Chondrocyte (in vitro differentiated cells): Measurements from ENCODE around the gene PTPRG. TPM values are rescaled to one million over a fixed set of nuclear protein-coding genes. Genes with fewer than 3 reads are reported as not detected.

Experiments used
- DNase-seq: peaks from one replicate; pipeline ENCODE4 v3.0.0; 2021; ENCODE audit warnings: mixed read lengths, low spot score
- H3K27ac Mint-ChIP-seq: one replicate; pipeline ENCODE4 v1.8.0; 2021; ENCODE audit warnings: mild to moderate bottlenecking, moderate library complexity, mixed read lengths; ENCODE audit not compliant: unreplicated experiment
- H3K27me3 Mint-ChIP-seq: 2 replicates; pipeline ENCODE4 v1.8.0; 2021; ENCODE audit warnings: low read depth, mixed read lengths
- H3K36me3 Mint-ChIP-seq: 2 replicates; pipeline ENCODE4 v1.8.0; 2021; ENCODE audit warnings: low read depth, mixed read lengths
- H3K4me1 Mint-ChIP-seq: 2 replicates; pipeline ENCODE4 v1.8.0; 2021; ENCODE audit warnings: low read depth, mild to moderate bottlenecking, mixed read lengths
- H3K4me3 Mint-ChIP-seq: one replicate; pipeline ENCODE4 v1.8.0; 2021; ENCODE audit warnings: mild to moderate bottlenecking, moderate library complexity, mixed read lengths; ENCODE audit not compliant: unreplicated experiment
- H3K9me3 Mint-ChIP-seq: 2 replicates; pipeline ENCODE4 v1.8.0; 2021; ENCODE audit warnings: low read depth, mixed read lengths
- total RNA-seq: library from RNA; stranded (reverse); gene quantifications from 3 replicates; pipeline ENCODE4 v1.2.1, GENCODE V29; 2021
- TF ChIP-seq, protein P1 (sequence below): fragments of 200-600 bp; sonication (generic); IDR thresholded peaks from 2 replicates; pipeline ENCODE4 v1.5.0; 2021; ENCODE audit warnings: antibody characterized with exemption, mild to moderate bottlenecking, moderate library complexity

The PTPRG gene
- total RNA-seq, 1 donor from 2014 or later, result 45.5 TPM

DNA sequence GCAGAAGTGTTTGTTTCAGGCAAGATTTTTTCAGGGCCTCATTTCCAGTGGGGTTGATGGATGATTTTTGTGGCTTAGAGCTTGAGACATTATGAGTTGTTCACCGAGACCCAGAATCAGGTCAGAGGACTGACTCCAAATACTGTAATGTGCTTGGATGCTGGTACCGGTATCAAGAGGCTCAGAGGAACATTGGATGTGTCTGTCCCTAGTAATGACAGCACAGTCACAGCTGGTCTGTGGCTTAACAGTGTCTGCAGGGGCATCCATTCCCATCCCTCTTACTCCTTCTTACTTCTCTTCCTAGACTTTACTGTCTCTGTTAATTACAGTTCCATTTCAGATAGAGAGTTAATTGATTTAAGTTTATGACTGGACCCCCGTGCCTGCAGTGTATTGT lies 107.8 kb downstream of the PTPRG start:
- Mint-ChIP-seq H3K9me3 (no peaks in the 10 kb centered on the region), H3K27ac (no peak overlapping the region), H3K36me3 (no peaks in the 10 kb centered on the region), H3K27me3 (no peaks in the 10 kb centered on the region), H3K4me3 (no peak overlapping the region), H3K4me1 (peaks cover 25% of the 10 kb centered on the region)
- TF ChIP-seq, protein P1, sequence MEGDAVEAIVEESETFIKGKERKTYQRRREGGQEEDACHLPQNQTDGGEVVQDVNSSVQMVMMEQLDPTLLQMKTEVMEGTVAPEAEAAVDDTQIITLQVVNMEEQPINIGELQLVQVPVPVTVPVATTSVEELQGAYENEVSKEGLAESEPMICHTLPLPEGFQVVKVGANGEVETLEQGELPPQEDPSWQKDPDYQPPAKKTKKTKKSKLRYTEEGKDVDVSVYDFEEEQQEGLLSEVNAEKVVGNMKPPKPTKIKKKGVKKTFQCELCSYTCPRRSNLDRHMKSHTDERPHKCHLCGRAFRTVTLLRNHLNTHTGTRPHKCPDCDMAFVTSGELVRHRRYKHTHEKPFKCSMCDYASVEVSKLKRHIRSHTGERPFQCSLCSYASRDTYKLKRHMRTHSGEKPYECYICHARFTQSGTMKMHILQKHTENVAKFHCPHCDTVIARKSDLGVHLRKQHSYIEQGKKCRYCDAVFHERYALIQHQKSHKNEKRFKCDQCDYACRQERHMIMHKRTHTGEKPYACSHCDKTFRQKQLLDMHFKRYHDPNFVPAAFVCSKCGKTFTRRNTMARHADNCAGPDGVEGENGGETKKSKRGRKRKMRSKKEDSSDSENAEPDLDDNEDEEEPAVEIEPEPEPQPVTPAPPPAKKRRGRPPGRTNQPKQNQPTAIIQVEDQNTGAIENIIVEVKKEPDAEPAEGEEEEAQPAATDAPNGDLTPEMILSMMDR, result no peak
- DNase-seq, result no peak

DNA sequence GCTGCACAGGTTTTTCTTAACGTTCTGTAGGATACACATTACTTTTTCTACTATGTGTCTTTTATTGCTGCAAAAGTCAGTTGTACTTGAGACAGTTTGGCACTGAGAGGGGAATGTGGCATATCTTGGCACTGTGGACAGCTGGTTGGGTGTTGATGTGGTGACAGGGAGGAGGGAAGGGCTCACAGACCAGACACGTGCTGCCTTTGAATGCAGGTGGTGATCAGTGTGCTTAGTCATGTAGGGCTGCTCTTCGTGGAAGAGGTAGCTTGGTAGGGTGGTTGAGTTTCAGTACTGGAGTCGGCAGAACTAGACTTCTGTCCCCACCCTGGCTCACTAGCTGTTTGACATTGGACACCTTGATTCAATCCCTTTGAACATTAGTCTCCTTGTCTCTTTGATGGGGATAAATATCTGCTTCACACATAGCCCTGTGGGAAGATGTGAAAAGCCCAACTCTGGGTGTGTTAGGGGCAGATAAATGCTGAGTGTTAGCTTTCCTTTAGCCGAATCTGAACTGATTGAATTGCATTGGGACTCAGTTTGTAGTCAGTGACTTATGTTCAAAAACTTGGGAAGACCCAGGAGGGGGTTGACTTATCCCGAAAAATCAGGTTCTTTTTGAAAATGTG lies 108.4 kb downstream of the PTPRG start:
- H3K27ac Mint-ChIP-seq, result peak overlapping the region; percentile 1
- no peaks in the 10 kb centered on the region for H3K36me3 Mint-ChIP-seq
- H3K4me3 Mint-ChIP-seq, result no peak overlapping the region
- H3K4me1 Mint-ChIP-seq, result peaks cover 22% of the 10 kb centered on the region
- no peak for DNase-seq
- TF ChIP-seq, protein P1, result no peak
- H3K9me3 Mint-ChIP-seq, result no peaks in the 10 kb centered on the region
- no peaks in the 10 kb centered on the region for H3K27me3 Mint-ChIP-seq

- no peak overlapping the region for H3K27ac Mint-ChIP-seq
- DNase-seq, result no peak
- no peaks in the 10 kb centered on the region for H3K27me3 Mint-ChIP-seq
Measured at GRCh38 chr3:61673651-61674050, 112.3 kb downstream of the PTPRG start.

DNA sequence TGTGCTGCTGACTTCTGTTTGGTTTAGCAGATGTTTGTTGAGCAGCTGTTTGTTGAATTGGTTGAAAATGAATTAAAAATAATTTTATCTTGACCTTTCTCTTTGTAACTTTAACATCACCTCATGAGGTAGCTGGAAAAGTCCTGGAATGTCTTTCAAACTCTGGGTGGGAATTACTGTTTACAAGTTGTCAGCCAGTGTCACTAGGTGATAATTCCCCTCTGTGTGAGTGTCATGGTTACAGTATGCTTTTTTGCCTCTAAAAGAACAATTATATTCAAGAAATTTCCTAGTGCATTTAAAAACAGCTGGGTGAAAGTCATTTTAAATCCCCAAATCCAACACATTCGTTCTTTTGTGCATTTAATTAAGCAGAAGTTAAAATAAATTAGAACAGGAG lies 113.2 kb downstream of the PTPRG start:
- TF ChIP-seq, protein P1, result no peak
- no peak overlapping the region for H3K27ac Mint-ChIP-seq
- no peak for DNase-seq
- peaks cover 7% of the 10 kb centered on the region for H3K4me1 Mint-ChIP-seq
- no peak overlapping the region for H3K4me3 Mint-ChIP-seq
- no peaks in the 10 kb centered on the region for H3K27me3 Mint-ChIP-seq
- peaks cover 3% of the 10 kb centered on the region for H3K36me3 Mint-ChIP-seq
- H3K9me3 Mint-ChIP-seq, result no peaks in the 10 kb centered on the region

More at GRCh38 chr3:61673651-61674050, 112.3 kb downstream of the PTPRG start:
- Mint-ChIP-seq H3K4me3 (no peak overlapping the region), H3K4me1 (peaks cover 10% of the 10 kb centered on the region), H3K36me3 (peaks cover 3% of the 10 kb centered on the region), H3K9me3 (no peaks in the 10 kb centered on the region)
- TF ChIP-seq, protein P1, result no peak

GRCh38 chr3:61679026-61679425 lies 117.7 kb downstream of the PTPRG start:
- no peak overlapping the region for H3K4me3 Mint-ChIP-seq
- TF ChIP-seq, protein P1, result no peak
- H3K4me1 Mint-ChIP-seq, result no peaks in the 10 kb centered on the region
- no peaks in the 10 kb centered on the region for H3K27me3 Mint-ChIP-seq
- no peaks in the 10 kb centered on the region for H3K9me3 Mint-ChIP-seq
- H3K27ac Mint-ChIP-seq, result no peak overlapping the region
- H3K36me3 Mint-ChIP-seq, result peaks cover 3% of the 10 kb centered on the region
- DNase-seq, result no peak
